Superior temporal gyrus (tissue), 1 donor: Measurements from ENCODE around the gene BTBD9.
"Not testable (repeated sequence)": the region's sequence is repeated elsewhere in the genome, so short reads cannot be mapped to it uniquely, and the experiment has no call there.

ENCODE experiments used
- DNase-seq: peaks from one replicate; pipeline ENCODE4 v3.0.0-alpha.2; 2016; ENCODE audit errors: extremely low spot score

The BTBD9 gene

DNA sequence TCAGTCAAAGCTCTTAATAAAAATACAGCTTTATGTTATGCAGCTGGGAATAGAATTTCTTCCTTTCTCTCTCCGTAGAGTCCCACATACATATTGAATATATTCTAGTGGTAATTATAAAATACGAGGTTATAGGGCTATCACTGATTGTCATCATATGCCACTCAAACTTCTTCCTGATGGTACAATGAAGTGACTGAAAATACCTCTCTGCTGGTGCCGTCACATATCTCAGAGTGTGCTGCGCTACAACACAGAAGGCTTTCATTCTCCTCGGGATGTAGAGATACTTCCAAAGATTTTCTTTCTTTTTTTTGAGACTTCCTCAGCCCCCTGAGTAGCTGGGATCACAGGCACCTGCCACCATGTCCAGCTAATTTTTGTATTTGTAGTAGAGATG is 249.9 kb downstream of the BTBD9 start:
- DNase-seq: no peak

DNA sequence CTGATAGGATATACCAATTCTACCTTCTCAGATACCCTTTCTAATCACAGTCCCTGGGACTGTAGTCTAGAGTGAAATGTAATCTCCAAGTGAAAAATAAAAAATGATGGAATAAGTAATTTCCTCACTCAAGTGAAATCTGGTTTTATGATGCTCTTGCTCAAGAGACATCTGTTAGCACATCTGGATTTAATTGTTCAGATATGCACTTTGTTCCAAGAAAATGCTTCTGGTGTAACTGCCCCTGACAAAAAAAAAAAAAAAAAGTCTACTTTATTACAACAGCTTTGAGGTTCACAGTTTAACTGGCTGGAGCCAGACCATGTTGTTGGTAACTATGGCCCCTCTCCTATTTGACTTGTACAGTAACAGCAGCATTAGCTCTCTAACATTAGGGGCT is 251.8 kb downstream of the BTBD9 start:
- no peak for DNase-seq

DNA sequence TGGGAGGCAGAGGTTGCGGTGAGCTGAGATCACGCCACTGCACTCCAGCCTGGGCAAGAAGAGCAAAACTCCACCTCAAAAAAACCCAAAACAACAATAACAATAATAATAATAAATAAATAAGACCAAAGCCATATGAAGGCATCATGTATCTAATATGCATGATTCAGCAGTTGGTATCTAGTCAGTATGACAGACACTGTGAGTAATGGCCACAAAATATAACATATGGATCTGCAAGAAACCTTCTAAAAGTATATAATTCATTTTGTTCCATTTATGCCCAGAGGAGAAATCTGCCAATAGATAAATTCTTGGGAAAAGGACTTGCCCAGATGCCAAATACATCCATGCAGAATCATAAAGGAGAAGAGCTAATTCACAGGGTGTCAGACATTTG is 252.3 kb downstream of the BTBD9 start:
- no peak for DNase-seq

DNA sequence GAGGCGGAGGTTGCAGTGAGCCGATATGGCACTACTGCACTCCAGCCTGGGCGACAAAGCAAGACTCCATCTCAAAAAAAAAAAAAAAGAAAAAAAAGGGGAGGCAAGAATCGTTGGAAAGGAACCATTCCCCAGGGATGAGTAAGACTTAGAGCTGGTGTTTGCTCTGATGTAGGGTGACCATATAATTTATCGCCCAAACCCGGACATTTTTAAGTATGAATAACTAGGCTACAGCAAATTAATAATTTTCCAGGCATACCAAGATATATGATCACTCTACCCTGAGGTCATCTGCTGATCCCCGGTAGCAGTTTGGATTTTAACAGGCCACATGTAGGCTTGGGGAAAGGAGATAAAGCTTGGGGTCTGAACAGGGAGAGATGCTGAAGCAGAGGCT is 260.9 kb downstream of the BTBD9 start:
- no peak for DNase-seq

DNA sequence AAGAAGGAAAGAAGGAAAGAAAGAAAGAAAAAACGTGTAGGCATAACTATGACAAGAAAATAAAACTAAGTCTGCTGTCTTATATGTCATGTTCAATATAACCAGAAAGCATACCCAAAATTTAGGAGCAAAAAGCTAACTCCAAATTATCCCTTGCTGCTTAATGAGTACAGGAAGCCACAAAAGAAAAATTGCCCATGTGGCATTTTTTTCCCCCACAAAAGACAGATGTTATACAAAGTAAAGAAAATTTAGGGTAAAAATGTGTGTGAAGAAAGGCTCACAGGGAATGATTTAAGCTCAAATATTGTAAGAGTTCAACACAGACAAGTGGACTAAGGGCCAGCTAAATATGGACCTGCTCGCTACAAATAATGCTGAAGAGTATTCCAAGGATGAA is 263.8 kb downstream of the BTBD9 start:
- no peak for DNase-seq

DNA sequence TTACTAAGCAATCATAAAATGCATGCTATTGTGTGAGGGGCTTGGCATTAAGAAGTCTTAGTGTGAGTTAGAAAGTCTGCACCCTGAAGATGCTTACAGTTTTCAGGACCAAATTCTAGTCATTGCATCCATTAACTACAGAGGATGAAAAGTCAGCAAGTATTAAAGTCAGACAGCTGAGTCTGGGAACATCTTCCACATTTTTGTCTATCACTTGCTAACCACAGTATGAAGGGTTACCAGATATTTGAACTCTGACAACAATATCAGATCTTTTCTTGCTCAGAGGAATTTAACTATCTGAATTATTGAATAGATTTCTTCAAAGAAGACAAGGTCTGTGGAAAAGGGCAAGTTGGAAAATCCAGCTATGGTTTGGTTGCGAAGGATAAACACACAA is 264.4 kb downstream of the BTBD9 start:
- no peak for DNase-seq

DNA sequence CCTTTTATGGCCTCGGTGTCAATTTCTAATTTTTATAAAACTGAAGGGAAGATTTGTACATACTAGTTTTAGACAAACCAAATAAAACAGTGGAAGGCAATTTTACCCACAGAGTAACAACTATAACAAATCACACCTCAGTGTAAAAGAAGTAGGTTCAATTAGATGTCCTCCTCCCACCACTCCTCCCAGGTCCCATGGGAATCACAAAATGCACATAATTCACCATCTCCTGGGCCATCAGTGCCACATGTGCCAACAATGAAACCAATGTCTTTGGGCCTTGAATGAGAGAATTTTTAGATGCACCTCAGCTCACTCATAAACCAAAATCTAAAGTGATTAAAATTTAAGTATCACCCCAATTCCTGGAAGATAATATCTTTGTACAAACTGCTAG is 267.8 kb downstream of the BTBD9 start:
- DNase-seq: no peak

DNA sequence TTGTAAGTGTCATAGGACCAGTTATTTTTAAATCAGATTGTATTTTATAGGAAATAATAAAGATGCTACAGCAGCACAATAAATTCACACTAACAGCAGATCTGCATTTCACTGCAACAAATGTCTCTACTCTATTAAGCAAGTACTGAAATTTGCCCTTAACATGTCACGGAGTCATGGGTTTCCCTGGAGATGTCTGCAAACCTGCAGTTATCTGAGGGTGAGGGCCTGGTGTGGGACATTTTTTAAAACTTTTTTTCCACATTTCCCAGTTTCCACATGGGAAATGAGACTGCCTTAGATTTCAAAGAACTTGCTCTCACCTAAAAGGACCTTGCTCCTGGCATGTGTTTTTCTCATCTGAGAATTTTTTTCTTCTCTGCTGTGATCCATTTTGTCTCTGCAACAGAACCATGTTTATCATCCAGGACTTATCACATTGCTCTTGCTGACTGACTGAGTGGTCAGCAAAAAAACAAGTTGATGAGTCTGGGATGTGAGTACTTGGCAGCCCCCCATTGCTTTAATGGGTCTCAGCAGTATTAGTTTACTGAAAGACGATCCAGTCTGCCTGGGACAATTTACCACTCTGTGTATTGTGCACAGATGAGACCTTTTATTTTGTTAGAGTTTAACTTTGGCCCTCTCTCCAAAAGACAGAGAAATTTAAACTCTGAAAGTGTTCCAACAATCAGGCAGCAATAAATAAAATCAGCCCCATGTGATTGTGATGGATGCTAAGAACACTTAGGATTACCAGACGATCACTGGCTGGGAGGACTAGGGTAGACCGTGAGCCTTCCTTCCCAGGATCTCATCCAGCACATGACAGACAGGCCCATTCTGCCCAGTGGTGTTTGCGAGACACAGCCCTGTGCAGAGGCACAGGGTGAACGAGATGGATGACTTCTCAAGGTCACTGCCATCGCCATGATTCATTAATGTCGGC is 268.8 kb downstream of the BTBD9 start:
- no peak for DNase-seq

DNA sequence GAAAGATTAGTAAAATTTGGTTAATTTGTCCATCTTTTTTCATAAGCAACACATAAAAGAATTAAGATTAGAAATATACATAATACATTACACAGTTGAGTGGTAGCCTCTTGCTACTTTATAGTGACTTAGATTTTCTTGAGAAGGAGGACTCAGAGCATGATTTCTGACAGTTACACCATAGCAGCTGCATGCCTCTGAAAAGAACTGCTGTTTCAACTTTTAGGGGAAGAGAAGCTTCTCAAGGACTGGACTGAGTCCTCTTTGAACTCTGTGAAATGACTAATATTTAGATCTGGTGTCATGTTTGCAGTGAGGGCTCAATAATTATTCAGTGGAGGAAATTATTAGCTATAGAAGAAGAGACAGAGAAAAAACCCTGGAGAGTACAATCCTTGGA is 272.5 kb downstream of the BTBD9 start:
- DNase-seq: no peak

DNA sequence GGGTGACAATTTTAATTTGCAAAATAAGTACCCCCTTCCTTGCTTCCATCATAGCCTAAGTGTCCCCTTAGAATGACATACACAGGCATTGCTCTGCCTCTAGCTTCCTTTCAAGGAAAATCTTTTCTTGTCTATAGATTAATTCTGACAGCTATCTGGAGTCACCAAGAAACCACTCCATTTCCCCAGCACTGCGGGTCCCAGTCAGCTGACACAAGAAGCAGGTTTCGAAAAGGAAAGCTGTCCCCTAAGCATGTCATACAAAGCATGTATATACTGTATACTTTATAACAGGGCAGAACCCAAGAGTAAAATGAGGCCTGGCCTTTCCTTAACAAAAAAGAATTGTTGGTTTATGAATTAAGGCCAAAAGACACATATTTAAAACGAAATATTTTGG is 273.5 kb downstream of the BTBD9 start:
- DNase-seq: no peak

DNA sequence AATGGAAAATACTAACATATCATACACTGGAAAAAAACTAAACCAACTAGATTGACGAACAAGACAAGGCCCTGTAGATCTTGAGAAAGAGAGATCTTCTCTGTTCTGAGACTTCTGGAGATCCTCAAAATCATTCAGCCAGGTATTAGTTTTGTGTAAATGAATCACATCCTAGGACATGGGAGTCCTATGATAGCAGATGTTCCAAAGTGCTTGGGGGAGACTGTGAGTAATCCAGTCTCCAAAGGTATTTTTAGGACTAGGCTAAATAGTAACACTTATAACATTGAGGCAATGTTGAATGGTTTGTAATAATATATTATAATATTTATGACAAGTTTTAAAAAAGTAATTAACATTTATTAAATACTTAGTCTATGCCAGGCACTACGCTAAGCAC is 275.0 kb downstream of the BTBD9 start:
- DNase-seq: no peak

DNA sequence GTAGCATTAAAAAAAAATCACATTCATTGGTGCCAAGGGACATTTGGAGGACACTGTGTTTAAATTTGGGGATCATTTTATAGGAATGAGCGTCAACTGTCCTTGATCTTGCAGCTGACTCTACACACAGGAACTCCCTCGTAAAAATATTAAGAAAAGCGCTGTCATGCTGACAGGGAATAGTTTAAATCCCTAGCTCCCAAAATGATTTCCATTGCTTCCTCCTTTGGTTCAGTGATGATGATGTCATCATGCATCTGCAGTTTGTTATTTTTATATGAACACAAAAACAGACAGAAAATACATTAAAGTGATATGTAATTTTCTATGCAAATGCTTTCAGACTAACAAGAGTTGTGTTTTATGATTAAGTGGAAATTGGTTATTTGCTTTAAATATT is 275.6 kb downstream of the BTBD9 start:
- no peak for DNase-seq

DNA sequence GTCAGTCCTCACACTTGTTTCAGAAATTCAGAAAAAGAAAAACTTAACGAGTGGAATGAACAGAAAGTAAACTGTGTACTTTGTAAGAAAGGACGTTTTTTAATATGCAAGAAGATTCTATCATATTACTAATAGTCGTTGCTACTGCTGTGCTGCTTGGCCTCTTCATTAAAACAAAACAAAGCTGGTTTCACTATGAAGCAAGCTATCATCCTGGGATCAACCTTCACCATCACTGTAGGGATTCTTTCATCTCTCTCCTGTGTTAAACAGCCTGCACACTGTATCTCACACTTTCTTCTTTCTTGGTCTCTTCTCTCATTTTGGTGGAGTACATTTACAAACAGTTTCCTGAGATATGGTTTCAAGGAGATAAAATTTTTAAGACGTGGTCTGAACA is 284.2 kb downstream of the BTBD9 start:
- no peak for DNase-seq

DNA sequence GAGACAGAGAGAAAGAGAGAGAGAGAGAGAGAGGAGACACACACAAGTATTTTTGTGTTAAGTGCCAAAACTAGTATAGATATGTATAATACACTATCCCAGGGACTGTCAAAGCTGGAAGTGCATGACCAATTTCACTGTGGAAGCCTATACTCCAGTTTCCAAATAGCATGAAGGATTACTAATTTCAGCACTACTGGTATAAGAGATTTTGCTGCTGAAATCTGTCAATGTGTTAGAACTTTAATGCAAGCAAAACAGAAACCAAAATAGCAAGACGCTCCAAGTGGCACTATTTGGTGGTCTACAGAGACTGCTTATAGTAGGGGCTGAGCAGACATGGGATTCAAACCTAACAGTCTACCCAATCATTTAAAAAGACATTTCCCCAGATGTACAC is 284.8 kb downstream of the BTBD9 start:
- DNase-seq: no peak

DNA sequence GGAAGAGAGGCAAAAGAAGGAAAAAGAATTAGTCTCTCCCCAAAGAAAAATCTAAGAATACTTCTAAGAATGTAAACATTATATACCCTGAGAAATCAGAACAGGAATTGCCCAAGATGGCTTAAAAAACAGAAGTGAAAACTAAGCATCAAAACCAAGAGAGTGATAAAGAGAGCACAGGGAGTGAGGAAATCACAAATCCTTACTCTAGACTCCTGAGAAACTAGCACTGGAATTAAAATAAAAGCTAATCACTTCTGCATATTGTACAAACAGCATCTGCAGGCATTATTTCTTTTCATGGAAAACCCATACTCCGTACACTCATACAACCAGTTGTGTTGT is 285.7 kb downstream of the BTBD9 start:
- no peak for DNase-seq

DNA sequence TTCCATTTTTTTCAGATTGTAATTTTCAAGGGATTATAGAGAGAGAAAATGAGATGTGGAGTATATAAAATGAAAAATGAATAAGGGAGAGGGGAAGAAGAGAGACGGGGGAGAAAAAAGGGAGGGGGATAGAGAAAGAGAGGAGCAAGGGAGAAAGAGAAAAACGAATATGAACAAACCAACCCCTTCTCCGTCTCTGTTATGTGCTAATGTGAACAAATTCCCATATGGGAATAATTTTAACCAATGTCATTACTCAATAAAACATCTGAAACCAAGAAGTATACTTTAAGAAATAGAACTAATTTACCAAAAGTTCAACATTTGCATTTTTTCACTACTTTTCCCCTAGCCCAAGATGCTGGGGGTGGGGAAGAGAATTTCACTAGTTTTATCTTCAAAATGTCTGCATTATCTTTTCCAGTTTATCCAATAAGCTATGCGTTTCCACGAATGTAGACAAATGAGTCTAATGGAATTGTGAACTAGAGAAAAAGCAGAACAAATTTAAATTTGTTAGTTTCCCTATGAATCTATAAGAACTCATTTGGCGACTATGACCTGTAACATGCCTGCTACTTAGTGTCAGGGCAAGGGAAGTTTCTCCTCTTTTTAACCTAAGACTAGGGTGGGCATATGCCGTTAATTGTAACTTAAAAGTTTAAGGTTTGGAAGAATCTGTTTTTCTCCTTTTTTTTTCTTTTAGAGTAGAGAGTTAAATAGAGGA is 286.3 kb downstream of the BTBD9 start:
- DNase-seq: no peak

DNA sequence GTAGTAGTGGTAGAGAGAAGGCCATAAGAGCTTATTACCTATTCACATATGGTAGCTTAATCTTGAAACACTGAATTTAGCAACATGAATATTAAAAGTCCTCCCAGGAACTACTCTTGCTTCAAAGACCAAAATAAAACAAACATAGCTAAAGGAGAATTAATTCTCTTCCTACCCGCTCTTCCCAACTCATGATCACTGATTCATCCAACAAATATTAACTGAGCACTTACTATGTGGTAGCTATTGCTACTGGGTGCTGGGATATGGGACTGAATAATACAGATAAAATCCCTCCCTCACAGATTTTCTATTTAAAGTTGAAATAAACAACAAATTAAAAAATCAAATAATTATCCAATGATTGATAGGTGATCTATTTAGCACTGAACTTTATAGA is 287.1 kb downstream of the BTBD9 start:
- no peak for DNase-seq

DNA sequence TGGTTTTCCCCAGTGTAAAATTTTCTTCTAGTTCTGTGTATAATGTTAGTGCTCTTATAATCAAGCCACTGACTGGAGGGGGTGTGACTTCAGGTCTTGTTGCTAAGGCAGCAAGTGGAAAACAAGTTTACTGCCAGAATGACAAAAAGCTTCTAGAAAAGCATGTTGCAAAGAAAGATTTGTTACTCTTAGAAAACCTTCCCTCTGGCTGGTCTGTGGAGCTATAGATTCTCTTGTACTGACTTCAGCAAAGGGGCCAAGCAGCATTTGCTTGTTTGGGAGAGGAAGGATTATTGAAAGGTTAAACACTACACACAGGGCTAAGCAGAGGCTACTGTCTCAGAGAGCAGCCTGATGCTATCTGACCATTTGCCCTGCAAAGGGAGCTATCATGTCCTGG is 288.8 kb downstream of the BTBD9 start:
- DNase-seq: no peak

DNA sequence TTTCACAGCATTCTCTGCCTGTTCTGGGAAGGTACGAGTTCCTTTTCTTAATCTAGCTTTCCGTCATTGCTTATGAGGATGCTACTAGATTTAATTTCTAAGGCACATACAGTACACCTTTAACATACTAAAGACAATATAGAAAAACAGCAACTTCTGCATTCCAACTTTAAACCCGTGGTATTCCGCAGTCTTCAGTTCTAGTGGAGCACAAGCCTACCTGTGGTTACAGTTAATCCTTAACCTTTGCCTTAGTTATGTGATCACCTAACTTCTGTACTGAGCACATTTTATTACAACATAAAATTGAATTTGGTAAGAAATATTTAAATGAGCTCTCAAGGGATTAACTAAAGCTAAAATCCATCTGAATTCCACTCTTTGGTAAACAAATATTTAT is 289.5 kb downstream of the BTBD9 start:
- DNase-seq: no peak

DNA sequence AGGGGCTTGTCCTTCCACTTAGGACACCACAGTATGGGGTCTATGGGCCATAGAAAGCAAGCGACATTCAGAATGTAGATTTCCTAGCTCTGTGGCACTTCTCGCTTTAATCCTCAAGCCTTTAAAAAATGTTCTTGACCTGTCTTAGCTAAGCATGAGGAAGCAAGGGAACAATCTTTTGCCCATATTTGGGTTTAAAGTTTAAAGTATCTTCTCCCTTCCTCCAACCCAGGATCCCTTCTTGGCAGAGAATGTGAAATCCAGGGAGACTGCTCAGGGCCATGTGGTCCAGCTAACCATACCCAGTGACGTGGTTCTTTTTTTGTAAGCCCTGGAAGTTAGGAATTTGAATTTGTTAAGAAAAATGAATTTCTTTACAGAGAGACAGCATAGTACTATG is 289.9 kb downstream of the BTBD9 start:
- no peak for DNase-seq

DNA sequence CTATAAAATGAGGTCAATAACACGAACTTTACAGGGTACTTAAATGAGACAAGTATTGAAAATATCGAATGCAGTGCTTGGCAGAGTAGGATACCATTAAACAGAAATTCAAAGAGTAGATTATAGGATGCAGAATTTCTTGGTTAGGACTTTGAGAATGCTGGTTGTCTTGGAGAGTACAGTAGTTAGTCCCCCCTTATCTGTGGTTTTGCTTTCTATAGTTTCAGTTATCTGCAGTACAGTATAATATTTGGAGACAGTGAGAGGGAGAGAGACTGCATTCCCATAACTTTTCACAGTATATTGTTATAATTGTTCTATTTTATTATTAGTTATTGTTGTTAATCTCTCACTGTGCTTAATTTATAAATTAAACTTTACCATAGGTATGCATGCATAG is 290.5 kb downstream of the BTBD9 start:
- no peak for DNase-seq

DNA sequence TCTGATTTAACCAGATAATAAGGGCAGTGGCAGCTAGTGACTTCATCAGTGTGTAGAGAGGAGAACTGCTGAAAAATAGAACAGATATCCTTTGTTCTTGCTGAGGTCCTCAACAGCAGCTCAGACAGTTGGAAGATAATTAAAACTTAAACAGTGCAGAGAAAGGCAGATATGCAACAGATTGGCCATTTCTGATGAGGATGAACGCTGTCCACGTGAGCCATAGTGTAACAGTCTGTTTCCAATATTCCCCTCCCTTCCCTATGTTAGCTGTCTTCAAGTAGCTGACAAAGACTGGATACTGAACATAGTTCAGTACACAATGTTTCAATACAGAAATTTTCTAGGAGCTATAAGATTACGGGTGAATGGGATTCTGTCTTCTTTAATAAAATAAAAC is 291.4 kb downstream of the BTBD9 start:
- DNase-seq: no peak

DNA sequence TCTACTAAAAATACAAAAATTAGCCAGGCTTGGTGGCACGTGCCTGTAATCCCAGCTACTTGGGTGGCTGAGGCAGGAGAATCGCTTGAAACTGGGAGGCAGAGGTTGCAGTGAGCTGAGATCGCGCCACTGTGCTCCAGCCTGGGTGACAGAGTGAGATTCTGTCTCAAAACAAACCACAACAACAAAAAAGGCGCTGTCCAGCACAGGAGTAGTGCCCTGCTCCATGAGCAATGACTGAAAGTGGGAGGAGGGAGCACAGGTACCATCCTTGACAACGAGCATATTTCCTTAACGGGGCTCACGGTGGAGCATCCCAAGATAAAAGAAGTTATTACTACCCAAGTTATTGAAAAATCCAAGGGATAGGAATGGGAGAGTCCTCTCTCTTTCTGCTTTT is 291.9 kb downstream of the BTBD9 start:
- not testable (repeated sequence) for DNase-seq
